PC-9 (cell line): ENCODE data around the gene VGLL4. TPM values are rescaled to one million over a fixed set of nuclear protein-coding genes. Genes with fewer than 3 reads are reported as not detected.
A peak's percentile ranks its signal among the peaks of the same experiment; 100 is the strongest.

Source experiments
- BruUV-seq: library from RNA; stranded (reverse); fragments of 400-500 nt; replicated peaks from 2 replicates; lab custom pipeline; 2021; lab: Mats Ljungman, UMichigan
- CTCF ChIA-PET: fragments of 300-600 bp; sonication (Branson Sonifier 250); formaldehyde crosslinking; loops from one replicate; lab custom pipeline; 2022; ENCODE audit warnings: antibody characterized with exemption; lab: Charles Lee
- POLR2A ChIA-PET: fragments of 300-600 bp; sonication (Branson Sonifier 250); formaldehyde crosslinking; loops from one replicate; lab custom pipeline; 2022; ENCODE audit warnings: antibody characterized with exemption; ENCODE audit not compliant: unreplicated experiment; lab: Charles Lee
- DNase-seq, 2 experiments: peaks; one replicate each; pipeline versions ENCODE4 v3.0.0 to v3.0.0-alpha.2; 2015 to 2022; ENCODE audit warnings: mixed read lengths in 1 of 2
- H2AFZ ChIP-seq: fragments of 200-600 bp; sonication (generic); 2 replicates; pipeline ENCODE4 v1.8.1; 2017; ENCODE audit warnings: antibody characterized with exemption
- H3F3A ChIP-seq: fragments of 200-600 bp; sonication (generic); 2 replicates; pipeline ENCODE4 v1.8.1; 2017; ENCODE audit warnings: antibody characterized with exemption, mild to moderate bottlenecking, low read depth; ENCODE audit not compliant: insufficient read depth
- H3K27ac ChIP-seq: fragments of 200-600 bp; sonication (generic); 2 replicates; pipeline ENCODE4 v1.6.1; 2016; ENCODE audit warnings: mixed run types
- H3K27me3 ChIP-seq: fragments of 200-600 bp; sonication (generic); 2 replicates; pipeline ENCODE4 v1.6.1; 2016; ENCODE audit warnings: low read depth, mixed run types; ENCODE audit not compliant: insufficient read depth
- H3K36me3 ChIP-seq: fragments of 200-600 bp; sonication (generic); 2 replicates; pipeline ENCODE4 v1.6.1; 2016; ENCODE audit warnings: low read depth, mixed run types
- H3K4me1 ChIP-seq: fragments of 200-600 bp; sonication (generic); replicated peaks from 2 replicates; pipeline ENCODE4 v1.6.1; 2016; ENCODE audit warnings: mixed run types; ENCODE audit not compliant: insufficient read depth
- H3K4me2 ChIP-seq: fragments of 200-600 bp; sonication (generic); 2 replicates; pipeline ENCODE4 v1.6.1; 2017; ENCODE audit warnings: mixed run types
- H3K4me3 ChIP-seq: fragments of 200-600 bp; sonication (generic); 2 replicates; pipeline ENCODE4 v1.6.1; 2016; ENCODE audit warnings: mixed run types
- H3K79me2 ChIP-seq: fragments of 200-600 bp; sonication (generic); 2 replicates; pipeline ENCODE4 v1.6.1; 2017; ENCODE audit warnings: low read depth, mixed run types
- H3K9me2 ChIP-seq: fragments of 200-600 bp; sonication (generic); 2 replicates; pipeline ENCODE4 v1.8.1; 2017; ENCODE audit warnings: mild to moderate bottlenecking; ENCODE audit not compliant: insufficient read depth
- H3K9me3 ChIP-seq: fragments of 200-600 bp; sonication (generic); 2 replicates; pipeline ENCODE4 v1.8.1; 2016; ENCODE audit warnings: low read depth; ENCODE audit not compliant: insufficient read depth
- H4K20me1 ChIP-seq: fragments of 200-600 bp; sonication (generic); 2 replicates; pipeline ENCODE4 v1.8.1; 2017; ENCODE audit not compliant: insufficient read depth
- EZH2 ChIP-seq: fragments of 200-600 bp; sonication (generic); IDR thresholded peaks from 2 replicates; pipeline ENCODE4 v1.8.0; 2017; ENCODE audit warnings: antibody characterized with exemption, low read depth
- intact Hi-C: fragments of 100-400 bp; cut with micrococcal nuclease; formaldehyde crosslinking; loops from one replicate; pipeline ENCODE4 v1.10.0; 2022; ENCODE audit not compliant: unreplicated experiment
- total RNA-seq: library from RNA; stranded (reverse); gene quantifications from 2 replicates; pipeline ENCODE4 v1.2.3, GENCODE V29; 2021
- TF ChIP-seq, protein P1 (sequence below): fragments of 200-600 bp; sonication (generic); conservative IDR thresholded peaks from 2 replicates; pipeline ENCODE4 v1.6.1; 2017; ENCODE audit warnings: mixed run types, antibody characterized with exemption, mild to moderate bottlenecking, moderate library complexity

VGLL4 gene
- total RNA-seq, 1 experiment from 2014 or later: 42.2 TPM

DNA sequence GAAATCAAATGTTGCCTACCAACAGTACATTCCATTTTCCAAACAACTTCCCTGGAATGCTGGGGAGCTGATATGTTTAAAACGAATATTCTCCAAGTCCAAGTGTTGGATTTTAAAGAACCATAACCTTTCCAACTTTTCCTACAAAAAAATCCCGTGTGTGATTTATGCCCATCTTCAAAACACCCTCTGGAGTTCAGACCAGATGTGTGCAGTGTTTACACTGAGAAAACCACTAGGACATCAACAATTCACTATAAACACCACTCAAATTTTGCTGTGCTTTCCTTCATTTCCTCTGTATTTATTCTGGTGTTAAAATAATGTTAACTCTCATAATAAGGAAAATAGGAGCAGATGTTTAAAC lies 2.4 kb downstream of the VGLL4 start:
- no peak for DNase-seq
- no peaks in the 10 kb centered on the region for H3K27me3 ChIP-seq
- ChIA-PET POLR2A (interaction anchor here (0.7 kb wide), 1 partner anchor 217 kb away, joined by 3 read pairs; no protein-coding TSS in a partner anchor), CTCF (interaction anchor here (0.6 kb wide), 1 partner anchor 260 kb away, joined by 11 read pairs; no protein-coding TSS in a partner anchor)
- H3K36me3 ChIP-seq: no peaks in the 10 kb centered on the region
- peak overlapping the region; percentile 91 for H3K4me2 ChIP-seq
- H4K20me1 ChIP-seq: peaks cover 12% of the 10 kb centered on the region
- no peaks in the 10 kb centered on the region for H3K9me3 ChIP-seq
- no peaks in the 10 kb centered on the region for H3K9me2 ChIP-seq
- H3K4me3 ChIP-seq: peak overlapping the region; percentile 77
- H3K4me1 ChIP-seq: peaks cover 25% of the 10 kb centered on the region
- peaks cover 76% of the 10 kb centered on the region for H3K79me2 ChIP-seq
- no TSS peak for BruUV-seq
- H3F3A ChIP-seq: peaks cover 38% of the 10 kb centered on the region
- intact Hi-C loops: loop anchor here (5.0 to 10.0 kb wide), 3 partner anchors 74 to 406 kb away; no protein-coding TSS in a partner anchor
- TF ChIP-seq, protein P1, sequence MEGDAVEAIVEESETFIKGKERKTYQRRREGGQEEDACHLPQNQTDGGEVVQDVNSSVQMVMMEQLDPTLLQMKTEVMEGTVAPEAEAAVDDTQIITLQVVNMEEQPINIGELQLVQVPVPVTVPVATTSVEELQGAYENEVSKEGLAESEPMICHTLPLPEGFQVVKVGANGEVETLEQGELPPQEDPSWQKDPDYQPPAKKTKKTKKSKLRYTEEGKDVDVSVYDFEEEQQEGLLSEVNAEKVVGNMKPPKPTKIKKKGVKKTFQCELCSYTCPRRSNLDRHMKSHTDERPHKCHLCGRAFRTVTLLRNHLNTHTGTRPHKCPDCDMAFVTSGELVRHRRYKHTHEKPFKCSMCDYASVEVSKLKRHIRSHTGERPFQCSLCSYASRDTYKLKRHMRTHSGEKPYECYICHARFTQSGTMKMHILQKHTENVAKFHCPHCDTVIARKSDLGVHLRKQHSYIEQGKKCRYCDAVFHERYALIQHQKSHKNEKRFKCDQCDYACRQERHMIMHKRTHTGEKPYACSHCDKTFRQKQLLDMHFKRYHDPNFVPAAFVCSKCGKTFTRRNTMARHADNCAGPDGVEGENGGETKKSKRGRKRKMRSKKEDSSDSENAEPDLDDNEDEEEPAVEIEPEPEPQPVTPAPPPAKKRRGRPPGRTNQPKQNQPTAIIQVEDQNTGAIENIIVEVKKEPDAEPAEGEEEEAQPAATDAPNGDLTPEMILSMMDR: no peak
- TF ChIP-seq EZH2: no peak
- H3K27ac ChIP-seq: peak overlapping the region; percentile 66
- no peak overlapping the region for H2AFZ ChIP-seq

DNA sequence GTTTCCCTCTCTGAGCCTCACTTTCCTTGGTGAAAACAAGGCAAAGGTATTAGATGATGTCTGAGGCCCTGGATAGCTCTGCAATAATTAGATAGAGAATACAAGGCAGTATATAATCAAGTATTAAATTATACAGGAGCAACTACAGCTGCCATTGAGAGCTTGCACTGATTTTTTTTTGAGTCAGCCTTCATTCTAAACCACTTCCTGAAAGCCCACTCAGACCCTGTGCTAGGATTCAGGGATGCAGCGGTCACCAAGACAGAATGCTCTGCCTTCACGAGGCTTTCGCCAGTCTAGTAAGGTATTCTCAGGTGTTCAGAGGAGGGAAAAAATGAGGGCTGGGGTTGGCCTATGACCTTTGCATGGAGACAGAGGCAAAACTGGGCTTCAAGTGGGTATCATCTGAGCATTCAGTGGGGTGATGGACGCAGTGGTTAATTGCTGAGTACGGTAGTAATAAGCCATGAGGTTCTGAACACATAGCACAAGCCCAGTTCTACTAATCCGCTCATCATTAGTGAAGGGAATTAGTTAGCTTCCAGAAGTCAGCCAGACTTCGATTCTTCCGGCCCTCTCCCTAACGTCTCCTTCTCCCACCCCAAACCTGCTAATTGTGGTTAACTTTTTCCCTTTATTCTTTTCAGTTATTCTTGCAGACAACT lies 3.6 kb downstream of the VGLL4 start:
- Histone ChIP-seq H3F3A (peaks cover 38% of the 10 kb centered on the region), H3K4me2 (peak overlapping the region; percentile 91), H3K4me3 (no peak overlapping the region; the same call in 1 of the 2 replicates), H3K27ac (no peak overlapping the region), H2AFZ (no peak overlapping the region), H3K27me3 (no peaks in the 10 kb centered on the region), H4K20me1 (peaks cover 15% of the 10 kb centered on the region), H3K4me1 (peaks cover 25% of the 10 kb centered on the region), H3K9me2 (no peaks in the 10 kb centered on the region), H3K36me3 (no peaks in the 10 kb centered on the region), H3K9me3 (no peaks in the 10 kb centered on the region), H3K79me2 (peaks cover 87% of the 10 kb centered on the region)
- TF ChIP-seq EZH2: no peak
- TF ChIP-seq, protein P1: no peak
- intact Hi-C loops: loop anchor here (5.0 to 10.0 kb wide), 3 partner anchors 73 to 405 kb away; no protein-coding TSS in a partner anchor
- CTCF ChIA-PET: no interaction called here
- BruUV-seq: no TSS peak
- no peak for DNase-seq
- POLR2A ChIA-PET: no interaction called here

DNA sequence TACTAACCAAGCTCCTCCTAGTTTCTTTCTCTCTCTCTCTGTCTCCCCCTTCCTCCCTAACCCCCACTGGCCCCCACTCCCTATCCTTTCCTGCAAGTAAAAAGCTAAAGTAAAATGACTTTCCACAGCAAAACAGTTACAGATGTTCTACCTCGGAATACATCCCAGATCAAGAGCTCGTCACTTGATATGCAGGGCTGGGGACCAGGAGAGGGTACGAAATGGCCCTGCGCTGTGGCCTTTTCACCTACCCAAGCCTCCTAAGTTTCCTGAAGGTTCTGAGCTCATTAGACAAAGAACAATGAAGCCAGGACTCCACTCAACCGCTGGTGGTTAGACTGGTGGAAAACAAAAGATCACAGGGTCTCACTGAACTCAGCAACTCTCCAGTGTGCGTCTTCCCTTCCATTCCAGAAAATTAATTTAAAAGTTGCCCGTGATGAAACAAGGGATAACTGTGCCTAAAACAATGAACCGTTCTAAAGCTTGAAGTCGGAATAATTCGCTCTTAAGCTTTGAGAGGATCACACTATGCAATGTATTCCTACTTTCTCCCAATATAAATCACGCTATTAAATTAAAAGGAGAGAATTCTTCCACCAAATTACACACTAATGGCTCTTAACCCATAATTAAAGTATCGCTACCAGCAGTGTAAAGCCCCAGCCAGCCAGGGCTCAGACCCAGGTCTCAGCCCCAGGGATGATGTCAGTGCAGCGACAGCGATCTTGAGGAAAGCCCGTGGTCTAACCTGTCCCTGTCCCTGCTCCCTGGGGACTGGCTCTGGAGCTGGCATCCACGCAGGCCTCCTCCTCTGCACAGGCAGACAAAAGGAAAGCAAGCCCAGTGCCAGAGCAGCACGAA lies 5.0 kb downstream of the VGLL4 start:
- ChIA-PET POLR2A (interaction anchor here (0.6 kb wide), 1 partner anchor 88 kb away, joined by 3 read pairs; no protein-coding TSS in a partner anchor), CTCF (interaction anchor here (0.6 kb wide), 1 partner anchor 138 kb away, joined by 9 read pairs; no protein-coding TSS in a partner anchor)
- peaks cover 99% of the 10 kb centered on the region for H3K79me2 ChIP-seq
- no peak for DNase-seq
- H3K27me3 ChIP-seq: no peaks in the 10 kb centered on the region
- H3K9me3 ChIP-seq: no peaks in the 10 kb centered on the region
- no TSS peak for BruUV-seq
- no peak overlapping the region for H3K4me3 ChIP-seq
- no peak for TF ChIP-seq EZH2
- TF ChIP-seq, protein P1: no peak
- no peak overlapping the region for H3K4me2 ChIP-seq
- no peak overlapping the region for H3K27ac ChIP-seq
- intact Hi-C loops: no loop called here
- H3K9me2 ChIP-seq: no peaks in the 10 kb centered on the region
- H4K20me1 ChIP-seq: peaks cover 21% of the 10 kb centered on the region
- peaks cover 26% of the 10 kb centered on the region for H3F3A ChIP-seq
- no peaks in the 10 kb centered on the region for H3K36me3 ChIP-seq
- H2AFZ ChIP-seq: no peak overlapping the region
- H3K4me1 ChIP-seq: peaks cover 17% of the 10 kb centered on the region
